GM18858 (cell line): ENCODE measurements around the gene TFPI2.
A peak's percentile ranks its signal among the peaks of the same experiment; 100 is the strongest.
"Not testable (repeated sequence)": the region's sequence is repeated elsewhere in the genome, so short reads cannot be mapped to it uniquely, and the experiment has no call there.

Source experiments
- ATAC-seq: cut with Tn5 transposase; IDR thresholded peaks from one replicate; pipeline ENCODE4 v1.9.1; 2021; ENCODE audit not compliant: unreplicated experiment

The TFPI2 gene, protein sequence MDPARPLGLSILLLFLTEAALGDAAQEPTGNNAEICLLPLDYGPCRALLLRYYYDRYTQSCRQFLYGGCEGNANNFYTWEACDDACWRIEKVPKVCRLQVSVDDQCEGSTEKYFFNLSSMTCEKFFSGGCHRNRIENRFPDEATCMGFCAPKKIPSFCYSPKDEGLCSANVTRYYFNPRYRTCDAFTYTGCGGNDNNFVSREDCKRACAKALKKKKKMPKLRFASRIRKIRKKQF

DNA sequence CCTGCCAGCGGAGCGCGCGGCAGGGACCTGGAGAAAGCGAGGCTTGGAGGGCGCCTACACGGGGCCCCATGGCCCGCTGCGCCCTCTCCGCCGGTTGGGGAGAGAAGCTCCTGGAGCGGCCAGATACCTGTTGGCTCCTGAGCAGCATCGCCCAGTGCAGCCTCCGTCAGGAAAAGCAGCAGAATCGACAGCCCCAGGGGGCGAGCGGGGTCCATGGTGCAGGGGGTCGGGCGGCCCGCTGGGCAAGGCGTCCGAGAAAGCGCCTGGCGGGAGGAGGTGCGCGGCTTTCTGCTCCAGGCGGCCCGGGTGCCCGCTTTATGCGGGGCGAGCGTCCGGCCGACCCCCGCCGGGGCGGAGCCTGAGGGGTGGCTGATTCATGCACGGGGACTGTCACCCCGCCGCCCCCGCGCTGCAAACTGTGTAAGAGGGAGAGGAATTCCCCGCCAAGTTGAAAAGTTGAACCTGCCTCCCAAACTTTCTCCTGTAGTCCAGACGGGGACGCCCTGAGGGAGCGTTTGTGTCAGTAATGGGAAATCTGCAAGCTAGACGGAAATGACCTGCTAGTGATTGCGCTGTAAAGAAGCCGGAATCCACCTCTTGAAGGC lies at the start of gene TFPI2:
TSS of gene TFPI2 (minus strand) at position 290 of the 605 bp plus-strand sequence. CDS start at position 215, 75 bp downstream.
- ATAC-seq, result no peak

DNA sequence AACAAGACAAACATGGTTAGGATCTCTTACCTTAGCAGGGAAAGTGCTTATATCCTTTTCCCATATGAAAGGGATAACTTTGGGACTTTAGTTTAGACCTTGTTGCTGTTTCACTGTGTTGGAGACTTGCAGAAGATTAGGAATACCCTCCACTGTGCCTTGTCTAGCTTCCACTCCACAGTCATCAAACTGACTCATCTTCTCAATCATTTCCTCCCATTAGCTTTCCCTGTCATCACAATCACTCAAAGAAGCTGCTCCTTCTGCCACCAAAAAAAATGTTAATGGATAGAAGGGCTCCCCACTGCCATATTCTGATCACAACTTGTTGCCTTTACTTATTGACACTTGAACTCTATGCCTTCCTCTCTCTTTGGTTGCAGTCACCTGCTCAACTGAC lies 47.7 kb upstream of the TFPI2 start:
- no peak for ATAC-seq

DNA sequence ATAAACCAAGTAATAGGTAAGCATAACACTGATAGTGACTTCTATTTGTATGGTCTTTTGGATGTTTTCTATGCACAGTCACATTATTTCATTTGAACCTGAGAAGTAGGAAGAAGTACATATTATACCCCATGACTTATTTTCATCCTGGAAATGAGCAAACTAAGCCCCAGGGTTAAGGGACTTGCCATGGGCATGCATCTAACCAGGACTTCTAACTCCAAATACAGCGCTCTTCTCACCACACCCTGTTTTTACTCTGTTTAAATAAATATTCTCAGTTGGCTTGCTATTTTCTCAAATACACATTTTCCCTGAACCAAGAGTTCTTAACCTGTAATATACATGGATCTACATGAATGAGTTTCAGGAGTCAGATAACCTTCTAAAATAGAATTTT lies 47.3 kb upstream of the TFPI2 start:
- no peak for ATAC-seq

DNA sequence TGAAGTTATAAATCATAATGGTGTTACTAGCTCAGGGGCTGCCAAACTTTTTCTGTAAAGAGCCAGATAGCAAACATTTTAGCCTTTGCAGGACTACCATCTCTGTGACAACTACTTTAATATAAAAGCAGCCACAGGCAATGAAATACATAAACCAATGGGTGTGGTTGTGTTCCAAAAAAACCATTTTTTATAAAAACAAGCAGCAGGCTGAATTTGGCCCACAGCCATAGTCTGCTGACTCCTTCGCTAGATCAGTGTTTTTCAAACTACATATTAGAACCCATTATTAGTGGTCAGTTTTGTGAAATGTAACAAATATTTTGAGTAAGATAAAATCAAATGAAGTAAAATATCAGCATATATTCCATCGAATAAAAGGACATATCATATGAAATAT lies 44.5 kb upstream of the TFPI2 start:
- ATAC-seq, result no peak

DNA sequence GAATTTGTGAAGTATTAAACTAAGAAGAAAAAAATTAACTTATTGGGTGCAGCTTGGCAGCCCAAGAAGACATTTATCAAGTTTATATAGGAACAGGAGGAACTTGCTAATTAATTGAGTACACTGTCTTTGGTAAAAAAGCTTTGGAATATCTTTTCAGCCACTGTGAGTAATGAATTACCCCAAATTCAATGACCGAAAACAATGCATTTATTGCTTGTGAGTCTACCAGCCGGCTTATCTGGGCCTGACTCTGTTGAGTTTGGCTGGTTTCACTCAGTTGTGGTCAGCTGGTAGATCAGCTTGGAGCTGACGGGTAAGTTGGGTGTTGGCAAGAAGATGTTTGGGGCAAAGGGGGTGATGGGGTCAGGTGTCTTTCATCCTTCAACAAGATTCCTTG lies 42.6 kb upstream of the TFPI2 start:
- no peak for ATAC-seq

DNA sequence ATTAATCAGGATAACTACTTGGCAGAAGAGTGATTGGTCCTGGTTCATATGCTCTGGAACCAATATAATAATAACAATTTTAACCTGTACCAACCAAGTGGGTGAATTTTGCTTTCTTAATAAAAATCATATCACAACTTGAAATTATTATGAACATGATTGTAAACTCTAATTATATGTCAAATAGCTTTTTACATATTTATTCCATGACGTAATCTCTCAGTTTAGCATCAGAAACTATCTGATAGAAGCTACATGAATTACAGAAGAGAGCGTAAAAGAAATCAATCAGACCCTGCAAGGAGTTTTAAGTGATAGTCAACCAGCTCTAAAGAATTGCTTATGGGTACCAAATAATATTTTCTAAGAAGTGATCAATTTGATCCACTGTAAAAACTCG lies 41.1 kb upstream of the TFPI2 start:
- ATAC-seq, result no peak

DNA sequence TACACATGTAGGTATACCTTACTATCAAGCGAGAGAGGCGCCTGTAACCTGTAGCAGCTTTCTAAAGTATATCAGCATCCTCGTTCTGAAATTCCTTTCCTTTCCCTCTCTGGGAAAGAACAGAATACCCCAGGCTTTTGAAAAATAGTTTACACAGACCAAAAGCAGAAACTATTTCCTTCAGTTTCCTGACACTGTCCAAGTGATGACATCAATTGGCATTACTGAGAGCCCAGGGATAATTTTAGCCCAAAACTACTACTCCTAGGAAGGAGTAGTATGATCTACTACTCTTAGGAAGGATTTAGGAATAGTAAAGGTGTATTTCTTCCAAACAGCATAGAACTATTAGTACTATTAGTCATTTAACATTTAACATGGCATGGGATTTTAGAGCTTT lies 37.0 kb upstream of the TFPI2 start:
- no peak for ATAC-seq

DNA sequence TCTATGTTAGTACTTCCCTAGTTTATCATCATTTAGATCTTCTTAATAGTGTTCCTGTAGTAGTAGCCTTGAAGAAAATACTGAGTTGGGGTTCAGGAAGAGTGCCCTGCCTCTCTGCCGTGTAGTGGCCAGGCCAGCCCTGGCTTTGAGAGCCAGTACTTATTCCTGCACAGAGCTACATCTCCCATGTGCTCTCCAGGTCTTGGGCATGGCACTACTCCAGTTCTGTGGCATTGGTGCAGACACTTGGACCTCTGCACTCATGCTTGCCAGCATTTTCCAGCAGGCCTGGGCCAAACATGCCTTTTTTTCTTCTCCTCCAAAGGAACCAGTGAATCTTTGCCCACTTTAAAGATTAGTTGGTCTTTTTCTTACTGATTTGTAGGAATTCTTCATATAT lies 36.2 kb upstream of the TFPI2 start:
- ATAC-seq, result no peak

DNA sequence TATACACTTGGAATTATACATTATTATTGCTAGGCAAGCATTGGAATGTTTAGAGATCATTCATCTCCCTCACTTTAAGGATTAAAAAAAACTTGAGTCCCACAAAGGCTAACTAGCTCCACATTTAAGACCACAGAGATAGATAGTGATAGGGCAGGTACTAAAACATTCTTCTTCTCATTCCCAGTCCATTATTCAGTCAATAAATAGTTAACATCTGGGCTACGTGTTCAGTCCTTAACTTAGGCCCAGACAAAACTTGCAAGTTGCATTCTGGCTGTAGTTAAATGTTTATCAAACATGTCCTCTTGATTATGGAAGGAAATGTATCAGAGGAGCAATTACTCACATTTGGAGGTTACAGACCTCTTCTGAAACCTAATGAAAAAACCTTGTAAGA lies 33.4 kb upstream of the TFPI2 start:
- ATAC-seq, result no peak

DNA sequence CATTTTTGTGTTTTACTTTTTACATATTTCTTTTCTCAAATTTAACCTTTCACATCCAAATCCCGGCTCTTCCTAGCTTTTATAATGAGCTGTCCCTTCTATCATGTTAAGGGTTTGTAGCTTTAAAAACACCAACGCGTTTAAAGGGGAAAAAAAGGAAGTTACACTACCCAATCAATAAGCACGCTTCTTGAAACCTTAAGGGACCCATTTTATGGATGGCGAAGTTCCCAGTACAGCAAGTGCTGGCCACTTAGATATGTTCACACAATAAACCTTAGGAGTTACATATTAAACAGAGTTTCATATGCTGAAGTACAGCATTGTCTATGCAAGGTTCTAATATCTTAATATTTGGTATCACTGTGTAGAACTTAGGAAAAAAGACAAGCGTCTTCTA lies 32.7 kb upstream of the TFPI2 start:
- ATAC-seq, result no peak

DNA sequence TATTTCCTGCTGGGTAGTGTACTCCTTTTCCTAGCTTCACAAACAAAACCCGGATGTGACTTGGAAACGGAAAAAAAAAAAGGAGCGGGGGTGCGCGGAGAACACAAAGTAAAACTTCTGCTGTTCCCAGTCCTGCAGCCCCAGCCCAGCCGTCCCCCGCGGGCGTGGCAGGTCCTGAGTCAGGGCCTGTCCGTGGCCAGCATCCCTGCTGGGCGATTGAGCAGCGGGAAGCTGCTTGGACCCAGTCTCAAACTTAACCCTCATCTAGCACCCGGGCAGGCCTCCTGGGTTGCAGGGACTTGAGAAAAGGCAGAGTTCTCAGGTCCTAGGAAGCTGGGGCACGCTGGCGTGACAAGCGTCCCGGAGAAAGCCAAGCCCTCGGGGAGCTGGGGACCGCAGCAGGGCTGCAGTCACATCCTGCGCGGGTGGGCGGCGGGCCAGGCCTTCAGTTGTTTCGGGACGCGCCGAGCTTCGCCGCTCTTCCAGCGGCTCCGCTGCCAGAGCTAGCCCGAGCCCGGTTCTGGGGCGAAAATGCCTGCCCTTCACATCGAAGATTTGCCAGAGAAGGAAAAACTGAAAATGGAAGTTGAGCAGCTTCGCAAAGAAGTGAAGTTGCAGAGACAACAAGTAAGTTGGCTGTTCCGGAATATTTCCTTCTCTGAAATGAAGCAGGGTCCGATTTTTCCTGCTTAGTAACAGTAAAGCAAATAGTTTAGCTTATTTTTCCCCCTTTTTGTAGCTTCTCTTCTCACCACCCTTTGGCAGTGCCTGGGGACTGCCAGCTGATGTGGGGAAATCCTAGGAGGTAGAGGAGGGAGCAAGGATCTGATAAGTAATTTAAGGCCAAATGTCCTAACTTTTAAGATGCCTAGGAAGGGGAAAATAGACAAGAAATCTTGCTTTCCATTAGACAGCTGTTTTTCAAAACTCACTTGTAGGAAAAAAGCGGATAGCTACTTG lies 31.3 kb upstream of the TFPI2 start, which contains the start of gene GNG11:
TSS of gene GNG11 (plus strand) at position 129 of the 960 bp plus-strand sequence. CDS start at position 532, 403 bp downstream.
- peak; percentile 72 for ATAC-seq

DNA sequence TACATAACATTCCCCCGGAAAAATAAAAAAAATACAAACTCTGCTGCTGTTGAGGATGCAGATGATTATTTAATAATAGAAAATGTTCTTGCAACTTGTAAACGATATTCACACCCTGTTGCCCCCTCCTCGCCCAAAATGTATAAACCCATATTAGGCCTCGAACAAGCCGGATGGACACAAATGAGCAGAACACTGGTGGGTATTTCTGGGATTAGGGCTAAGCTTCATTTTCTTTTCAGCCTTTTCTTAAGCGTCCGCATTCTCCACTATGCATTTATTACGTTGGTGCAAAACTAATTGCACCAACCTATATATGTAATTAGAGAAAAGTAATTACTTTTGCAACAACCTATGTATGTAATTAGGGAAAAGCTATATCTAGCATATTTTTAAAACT lies 30.6 kb upstream of the TFPI2 start:
- ATAC-seq, result no peak

DNA sequence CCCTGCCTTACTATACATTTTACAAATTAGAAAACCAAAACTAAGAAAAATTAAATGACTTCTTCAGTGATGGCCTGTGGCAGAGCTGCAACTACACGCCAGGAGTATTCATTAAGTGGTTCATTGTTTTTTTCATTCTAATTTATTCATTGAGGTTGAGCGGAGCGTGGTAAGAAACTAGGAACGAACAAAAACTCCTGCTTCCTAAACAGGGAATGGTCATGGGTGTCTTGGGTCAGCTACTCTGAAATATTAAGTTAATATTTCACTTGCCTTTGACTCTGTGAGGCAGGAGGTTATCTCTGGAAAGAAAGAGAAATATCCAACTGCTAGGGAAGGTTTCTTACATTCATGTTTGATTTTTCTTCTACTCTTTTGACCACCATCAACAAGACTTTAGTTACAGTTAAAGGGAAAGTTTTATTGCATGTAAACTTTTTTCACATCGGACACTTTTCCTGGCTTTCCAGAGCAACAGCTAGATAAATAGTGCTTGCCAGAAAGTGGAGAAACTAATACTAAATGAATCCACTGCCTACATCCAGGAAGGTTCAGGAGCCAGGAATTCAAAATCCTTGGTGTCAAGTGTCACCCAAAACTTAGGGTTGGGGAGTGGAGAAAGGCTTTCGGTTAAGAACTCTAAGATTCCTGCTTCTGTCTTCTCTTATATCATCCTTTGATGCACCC lies 30.1 kb upstream of the TFPI2 start:
- no peak for ATAC-seq

DNA sequence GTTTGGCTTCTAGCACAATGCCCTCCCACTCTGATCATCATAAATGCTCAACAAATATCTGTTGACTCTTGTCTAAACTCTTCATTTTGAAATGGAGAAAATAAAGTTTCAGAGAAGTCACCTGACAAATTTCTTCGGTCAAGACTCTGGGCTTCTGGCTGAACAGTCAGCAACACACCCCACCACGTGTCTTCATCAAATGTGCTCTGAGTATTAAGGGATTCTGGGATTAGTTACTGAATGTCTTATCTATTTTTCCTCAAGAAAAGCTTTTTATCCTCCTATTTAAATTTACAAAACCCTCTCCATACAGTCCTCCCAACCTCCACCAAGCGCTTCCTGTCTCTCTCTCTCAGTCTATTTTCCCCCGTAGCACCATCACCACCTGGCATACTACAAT lies 25.8 kb upstream of the TFPI2 start:
- peak; percentile 8 for ATAC-seq

DNA sequence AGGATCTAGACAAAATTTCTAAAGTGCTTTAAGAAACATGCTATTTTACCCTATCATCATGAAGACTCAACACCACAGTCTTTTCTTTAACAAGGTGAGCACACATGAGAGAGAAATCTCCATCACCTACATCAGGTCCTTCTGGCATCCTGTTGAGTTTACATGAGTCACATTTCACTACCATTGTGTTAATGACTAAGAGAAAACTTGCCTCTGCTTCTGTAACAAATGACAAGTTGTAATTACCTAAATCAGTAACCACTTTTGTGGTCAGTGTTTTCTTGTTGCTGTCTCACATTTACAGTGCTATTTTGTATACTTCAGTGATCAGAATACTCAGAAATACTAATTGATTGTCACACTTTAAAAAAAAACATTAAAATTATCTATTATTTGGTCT lies 25.3 kb upstream of the TFPI2 start:
- ATAC-seq, result peak; percentile 56

DNA sequence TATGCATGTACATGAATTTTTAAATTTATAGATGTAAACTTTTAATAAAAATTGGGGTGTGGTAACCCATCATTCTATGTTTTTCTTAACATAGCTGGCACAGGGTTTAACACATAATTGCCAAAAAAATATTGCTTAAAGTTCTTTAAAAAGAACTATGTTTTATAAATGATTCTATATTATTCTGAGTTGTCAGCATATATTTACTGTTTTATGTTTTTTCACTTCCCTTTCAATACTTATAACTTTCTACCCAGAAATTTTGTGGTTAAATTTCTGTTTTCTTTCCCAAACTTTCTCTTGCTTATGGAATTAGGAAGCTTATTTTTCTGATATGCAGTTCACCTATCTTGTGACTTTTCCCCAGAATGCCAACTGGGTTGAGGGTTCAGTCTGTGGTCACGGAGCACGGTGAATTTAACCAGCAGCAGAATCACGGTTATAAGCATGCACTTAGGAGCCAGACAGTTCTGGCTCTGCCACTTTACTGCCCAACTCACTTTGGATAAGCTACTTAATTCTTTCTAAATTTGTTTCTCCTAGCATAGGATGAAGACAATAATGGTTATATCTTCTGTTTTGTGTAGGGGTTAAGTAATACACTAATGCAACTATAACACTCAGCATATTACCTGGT lies 24.8 kb upstream of the TFPI2 start:
- not testable (repeated sequence) for ATAC-seq

DNA sequence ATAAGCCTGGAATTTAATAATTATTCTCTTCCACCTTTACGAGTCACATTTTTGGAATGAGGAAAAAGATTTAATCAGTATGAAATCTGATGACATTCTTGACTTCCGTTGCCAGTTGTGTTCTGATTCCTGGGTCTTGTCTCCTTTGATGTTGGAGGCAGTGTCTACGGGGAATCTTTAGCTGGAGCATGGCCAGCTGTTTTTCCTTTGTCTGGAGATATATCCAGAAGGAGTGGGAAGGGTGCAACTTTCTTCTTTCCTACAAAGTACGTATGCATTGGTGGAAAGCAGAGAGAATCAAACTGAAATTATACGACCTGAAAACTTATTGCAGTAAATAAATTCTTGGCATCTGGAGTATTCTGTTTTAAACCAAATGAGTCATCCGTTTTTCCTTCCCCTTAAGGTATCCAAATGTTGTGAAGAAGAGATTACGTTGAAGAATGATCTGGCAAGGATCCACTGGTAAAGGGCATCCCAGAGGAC lies 24.1 kb upstream of the TFPI2 start:
- no peak for ATAC-seq

DNA sequence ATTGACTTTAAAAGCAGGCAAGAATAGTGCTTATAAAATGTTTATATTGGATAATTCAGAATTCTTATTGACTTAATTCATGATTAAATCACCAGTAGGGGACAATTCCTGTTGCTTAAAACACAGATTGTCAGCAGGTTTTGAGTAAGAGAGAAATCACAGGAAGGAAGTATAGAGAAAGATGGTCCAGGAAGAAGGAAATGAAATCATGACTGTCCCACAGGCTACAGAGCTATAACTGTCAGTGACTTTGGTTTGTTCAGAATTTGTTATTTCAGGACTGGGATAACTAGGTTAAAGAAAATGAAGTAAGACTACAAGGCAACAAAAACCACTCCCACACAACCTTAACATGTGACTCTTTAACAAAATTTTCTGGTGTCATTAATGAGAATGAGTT lies 22.6 kb upstream of the TFPI2 start:
- ATAC-seq, result no peak

DNA sequence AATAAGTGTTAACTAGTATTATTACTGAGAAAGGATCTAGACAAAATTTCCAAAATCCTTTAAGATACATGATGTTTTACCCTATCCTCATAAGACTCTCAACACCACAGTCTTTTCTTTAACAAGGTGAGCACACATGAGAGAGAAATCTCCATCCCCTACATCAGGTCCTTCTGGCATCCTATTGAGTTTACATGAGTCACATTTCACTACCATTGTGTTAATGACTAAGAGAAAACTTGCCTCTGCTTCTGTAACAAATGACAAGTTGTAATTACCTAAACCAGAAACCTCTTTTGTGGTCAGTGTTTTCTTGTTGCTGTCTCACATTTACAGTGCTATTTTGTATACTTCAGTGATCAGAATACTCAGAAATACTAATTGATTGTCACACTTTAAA lies 21.1 kb upstream of the TFPI2 start:
- ATAC-seq, result not testable (repeated sequence)

DNA sequence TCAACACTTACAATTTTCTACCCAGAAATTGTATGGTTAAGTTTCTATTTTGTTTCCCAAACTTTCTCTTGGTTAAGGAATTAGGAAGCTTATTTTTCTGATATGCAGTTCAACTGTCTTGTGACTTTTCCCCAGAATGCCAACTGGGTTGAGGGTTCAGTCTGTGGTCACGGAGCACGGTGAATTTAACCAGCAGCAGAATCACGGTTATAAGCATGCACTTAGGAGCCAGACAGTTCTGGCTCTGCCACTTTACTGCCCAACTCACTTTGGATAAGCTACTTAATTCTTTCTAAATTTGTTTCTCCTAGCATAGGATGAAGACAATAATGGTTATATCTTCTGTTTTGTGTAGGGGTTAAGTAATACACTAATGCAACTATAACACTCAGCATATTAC lies 20.7 kb upstream of the TFPI2 start:
- not testable (repeated sequence) for ATAC-seq
